Dedifferentiated amniotic fluid mesenchymal stem cell (primary cell): Measurements from ENCODE around the gene CDC14A.
"Not testable (repeated sequence)": the region's sequence is repeated elsewhere in the genome, so short reads cannot be mapped to it uniquely, and the experiment has no call there.

Experiments
- DNase-seq: peaks from one replicate; pipeline ENCODE4 v3.0.0-alpha.2; 2016; ENCODE audit errors: extremely low spot score

CDC14A gene

GRCh38 chr1:100352267-100353070, at the start of gene CDC14A:
TSS of gene CDC14A (plus strand) at chr1:100352506. CDS start at chr1:100352955, 449 bp downstream.
- peak; percentile 93 for DNase-seq

GRCh38 chr1:100302739-100303138, 49.6 kb upstream of the CDC14A start:
- no peak for DNase-seq

- DNase-seq: no peak
Measured at GRCh38 chr1:100304227-100304626, 48.1 kb upstream of the CDC14A start.

- DNase-seq: no peak
Measured at GRCh38 chr1:100304921-100305320, 47.4 kb upstream of the CDC14A start.

GRCh38 chr1:100305954-100306353, 46.4 kb upstream of the CDC14A start:
- no peak for DNase-seq

GRCh38 chr1:100306735-100307313, 45.5 kb upstream of the CDC14A start:
- DNase-seq: no peak

- DNase-seq: no peak
Measured at GRCh38 chr1:100308777-100309176, 43.5 kb upstream of the CDC14A start.

GRCh38 chr1:100309863-100310262, 42.4 kb upstream of the CDC14A start:
- DNase-seq: no peak

GRCh38 chr1:100313382-100313781, 38.9 kb upstream of the CDC14A start:
- DNase-seq: no peak

- DNase-seq: no peak
Measured at GRCh38 chr1:100316622-100317021, 35.7 kb upstream of the CDC14A start.

- no peak for DNase-seq
Measured at GRCh38 chr1:100320311-100321099, 31.8 kb upstream of the CDC14A start.

- DNase-seq: no peak
Measured at GRCh38 chr1:100321100-100321493, 31.2 kb upstream of the CDC14A start.

GRCh38 chr1:100321506-100321905, 30.8 kb upstream of the CDC14A start:
- no peak for DNase-seq

- peak; percentile 65 for DNase-seq
Measured at GRCh38 chr1:100322436-100323211, 29.7 kb upstream of the CDC14A start.

GRCh38 chr1:100323419-100324106, 28.7 kb upstream of the CDC14A start:
- DNase-seq: no peak

GRCh38 chr1:100325415-100326324, 26.6 kb upstream of the CDC14A start:
- no peak for DNase-seq

- not testable (repeated sequence) for DNase-seq
Measured at GRCh38 chr1:100326325-100326670, 26.0 kb upstream of the CDC14A start.

GRCh38 chr1:100328133-100328532, 24.2 kb upstream of the CDC14A start:
- no peak for DNase-seq

- not testable (repeated sequence) for DNase-seq
Measured at GRCh38 chr1:100331146-100331545, 21.2 kb upstream of the CDC14A start.

GRCh38 chr1:100332331-100332730, 20.0 kb upstream of the CDC14A start:
- no peak for DNase-seq
